Progenitor cell of endocrine pancreas (in vitro differentiated cells): Measurements from ENCODE around the gene ADAMTS1. TPM values are rescaled to one million over a fixed set of nuclear protein-coding genes. Genes with fewer than 3 reads are reported as not detected.

ENCODE experiments used
- DNase-seq: peaks from one replicate; pipeline ENCODE4 v3.0.0; 2021; ENCODE audit warnings: low spot score; ENCODE audit not compliant: unreplicated experiment
- H3K27ac Mint-ChIP-seq: 2 replicates; pipeline ENCODE4 v1.8.0; 2021; ENCODE audit warnings: mild to moderate bottlenecking, moderate library complexity, mixed read lengths
- H3K27me3 Mint-ChIP-seq: 2 replicates; pipeline ENCODE4 v1.8.0; 2021; ENCODE audit warnings: mixed read lengths
- H3K36me3 Mint-ChIP-seq: 2 replicates; pipeline ENCODE4 v1.8.0; 2022; ENCODE audit warnings: mixed read lengths; ENCODE audit not compliant: insufficient read depth
- H3K4me1 Mint-ChIP-seq: 2 replicates; pipeline ENCODE4 v1.8.0; 2021; ENCODE audit warnings: low read depth, mixed read lengths
- H3K4me3 Mint-ChIP-seq: 2 replicates; pipeline ENCODE4 v1.8.0; 2021; ENCODE audit warnings: low read depth, mild to moderate bottlenecking, moderate library complexity, mixed read lengths
- H3K9me3 Mint-ChIP-seq: 2 replicates; pipeline ENCODE4 v1.8.0; 2021; ENCODE audit warnings: low read depth, mixed read lengths
- CTCF ChIP-seq: fragments of 200-600 bp; sonication (generic); IDR thresholded peaks from one replicate; pipeline ENCODE4 v1.5.0; 2021; ENCODE audit warnings: antibody characterized with exemption, mild to moderate bottlenecking; ENCODE audit not compliant: unreplicated experiment
- total RNA-seq: library from RNA; stranded (reverse); gene quantifications from 2 replicates; pipeline ENCODE4 v1.2.1, GENCODE V29; 2021

Gene ADAMTS1
- total RNA-seq, 1 donor from 2014 or later: 11.6 TPM

- H3K9me3 Mint-ChIP-seq: no peaks in the 10 kb centered on the region
- TF ChIP-seq CTCF: no peak
- peaks cover 8% of the 10 kb centered on the region for H3K27me3 Mint-ChIP-seq
- peaks cover 22% of the 10 kb centered on the region for H3K36me3 Mint-ChIP-seq
- peak overlapping the region; percentile 85 for H3K4me3 Mint-ChIP-seq
- peak overlapping the region; percentile 98 for H3K27ac Mint-ChIP-seq
- H3K4me1 Mint-ChIP-seq: peaks cover 24% of the 10 kb centered on the region
- DNase-seq: peak; percentile 51
Measured at GRCh38 chr21:26844258-26845065, 747 bp downstream of the ADAMTS1 start.

GRCh38 chr21:26843933-26844257 is 1.3 kb downstream of the ADAMTS1 start:
- Mint-ChIP-seq H3K4me1 (peaks cover 24% of the 10 kb centered on the region), H3K36me3 (peaks cover 25% of the 10 kb centered on the region), H3K27me3 (peaks cover 8% of the 10 kb centered on the region), H3K4me3 (peak overlapping the region; percentile 85), H3K27ac (peak overlapping the region; percentile 98), H3K9me3 (no peaks in the 10 kb centered on the region)
- no peak for TF ChIP-seq CTCF
- DNase-seq: peak; percentile 12

- DNase-seq: peak; percentile 69
- Mint-ChIP-seq H3K4me3 (peak overlapping the region; percentile 85), H3K27ac (peak overlapping the region; percentile 98), H3K9me3 (no peaks in the 10 kb centered on the region), H3K36me3 (peaks cover 29% of the 10 kb centered on the region), H3K27me3 (peaks cover 8% of the 10 kb centered on the region), H3K4me1 (peaks cover 24% of the 10 kb centered on the region)
- TF ChIP-seq CTCF: peak; percentile 46
Measured at GRCh38 chr21:26842974-26843932, 2.0 kb downstream of the ADAMTS1 start.

- Mint-ChIP-seq H3K36me3 (peaks cover 37% of the 10 kb centered on the region), H3K4me3 (peak overlapping the region; percentile 20), H3K9me3 (no peaks in the 10 kb centered on the region), H3K27me3 (peaks cover 3% of the 10 kb centered on the region), H3K4me1 (peaks cover 24% of the 10 kb centered on the region), H3K27ac (peak overlapping the region; percentile 98)
- no peak for TF ChIP-seq CTCF
- no peak for DNase-seq
Measured at GRCh38 chr21:26842300-26842699, 2.9 kb downstream of the ADAMTS1 start.

GRCh38 chr21:26840912-26841311 is 4.3 kb downstream of the ADAMTS1 start:
- H3K4me3 Mint-ChIP-seq: peak overlapping the region; percentile 16
- peaks cover 15% of the 10 kb centered on the region for H3K4me1 Mint-ChIP-seq
- H3K27ac Mint-ChIP-seq: no peak overlapping the region
- no peak for TF ChIP-seq CTCF
- no peaks in the 10 kb centered on the region for H3K27me3 Mint-ChIP-seq
- no peak for DNase-seq
- H3K9me3 Mint-ChIP-seq: no peaks in the 10 kb centered on the region
- peaks cover 39% of the 10 kb centered on the region for H3K36me3 Mint-ChIP-seq
